DND-41 (cell line): Measurements from ENCODE around the gene LSM14A.

ENCODE experiments used
- ATAC-seq: fragments of 200-7000 bp; cut with Tn5 transposase; 3 replicates; pipeline ENCODE4 v1.9.1; 2021; ENCODE audit warnings: low read depth; ENCODE audit not compliant: insufficient read depth
- DNase-seq: peaks from one replicate; pipeline ENCODE4 v3.0.0-alpha.2; 2020
- H2AFZ ChIP-seq: 2 replicates; pipeline ENCODE4 v1.6.0; 2012; ENCODE audit warnings: low read depth, low read length
- H3K27ac ChIP-seq: 2 replicates; pipeline ENCODE4 v1.5.1; 2012; ENCODE audit warnings: low read length, inconsistent platforms
- H3K27me3 ChIP-seq: fragments of 200-600 bp; sonication (generic); 2 replicates; pipeline ENCODE4 v1.6.0; 2012; ENCODE audit warnings: low read length, mild to moderate bottlenecking, inconsistent platforms; ENCODE audit not compliant: insufficient read depth, poor library complexity
- H3K36me3 ChIP-seq: 2 replicates; pipeline ENCODE4 v1.5.1; 2012; ENCODE audit warnings: low read length, inconsistent platforms; ENCODE audit not compliant: insufficient read depth
- H3K4me1 ChIP-seq: 2 replicates; pipeline ENCODE4 v1.5.1; 2012; ENCODE audit warnings: mild to moderate bottlenecking, low read length; ENCODE audit not compliant: insufficient read depth
- H3K4me2 ChIP-seq: 2 replicates; pipeline ENCODE4 v1.6.0; 2012; ENCODE audit warnings: mild to moderate bottlenecking, moderate library complexity, low read length, inconsistent platforms; ENCODE audit not compliant: insufficient read depth
- H3K4me3 ChIP-seq, 2 experiments: fragments of 200-600 bp in 1 of 2; shearing (Covaris generic) in 1 of 2; 2 replicates each; pipeline ENCODE4 v1.5.1; 2012 to 2016; ENCODE audit warnings: inconsistent platforms in 2 of 2, low read length in 2 of 2, mild to moderate bottlenecking in 2 of 2, low read depth in 1 of 2, moderate library complexity in 1 of 2
- H3K79me2 ChIP-seq: 2 replicates; pipeline ENCODE4 v1.6.0; 2012; ENCODE audit warnings: low read length, inconsistent platforms; ENCODE audit not compliant: insufficient read depth
- H3K9ac ChIP-seq: 2 replicates; pipeline ENCODE4 v1.6.0; 2012; ENCODE audit warnings: low read depth, mild to moderate bottlenecking, inconsistent platforms, low read length, moderate library complexity
- H3K9me3 ChIP-seq: 2 replicates; pipeline ENCODE4 v1.5.1; 2012; ENCODE audit warnings: low read length, moderate library complexity, mild to moderate bottlenecking, inconsistent platforms; ENCODE audit not compliant: insufficient read depth, severe bottlenecking
- H4K20me1 ChIP-seq: 2 replicates; pipeline ENCODE4 v1.6.0; 2012; ENCODE audit warnings: low read length; ENCODE audit not compliant: insufficient read depth
- CTCF ChIP-seq: IDR thresholded peaks from 2 replicates; pipeline ENCODE4 v1.5.1; 2012; ENCODE audit warnings: borderline replicate concordance, low read length, moderate library complexity, mild to moderate bottlenecking; ENCODE audit not compliant: poor library complexity, severe bottlenecking; ENCODE audit errors: extremely low read depth
- EZH2 ChIP-seq: IDR thresholded peaks from 3 replicates; pipeline ENCODE4 v1.6.1; 2012; ENCODE audit warnings: borderline replicate concordance, low read depth, mild to moderate bottlenecking, moderate library complexity, low read length, inconsistent platforms; ENCODE audit not compliant: severe bottlenecking

Gene LSM14A

GRCh38 chr19:34179066-34179465 is 6.8 kb downstream of the LSM14A start:
- Histone ChIP-seq H3K9me3 (no peaks in the 10 kb centered on the region), H3K36me3 (peaks cover 58% of the 10 kb centered on the region), H3K79me2 (peaks cover 100% of the 10 kb centered on the region), H3K4me2 (peak overlapping the region; percentile 26; the same call in 1 of the 2 replicates), H4K20me1 (peaks cover 88% of the 10 kb centered on the region), H2AFZ (no peak overlapping the region), H3K27ac (no peak overlapping the region), H3K4me1 (peaks cover 41% of the 10 kb centered on the region), H3K9ac (no peak overlapping the region), H3K27me3 (no peaks in the 10 kb centered on the region), H3K4me3 (no peak overlapping the region)
- ATAC-seq (no peak), DNase-seq (no peak)
- TF ChIP-seq EZH2 = no peak
- TF ChIP-seq CTCF = no peak

- peaks cover 94% of the 10 kb centered on the region for H4K20me1 ChIP-seq
- H3K27ac ChIP-seq = no peak overlapping the region
- no peak overlapping the region for H3K4me2 ChIP-seq
- DNase-seq (no peak), ATAC-seq (no peak)
- H3K9ac ChIP-seq = no peak overlapping the region
- H3K4me1 ChIP-seq = peaks cover 29% of the 10 kb centered on the region
- peaks cover 100% of the 10 kb centered on the region for H3K79me2 ChIP-seq
- H3K9me3 ChIP-seq = no peaks in the 10 kb centered on the region
- TF ChIP-seq EZH2 (no peak), CTCF (no peak)
- H3K4me3 ChIP-seq = no peak overlapping the region
- peaks cover 50% of the 10 kb centered on the region for H3K36me3 ChIP-seq
- no peaks in the 10 kb centered on the region for H3K27me3 ChIP-seq
- no peak overlapping the region for H2AFZ ChIP-seq
These were observed 8.0 kb downstream of the LSM14A start for GRCh38 chr19:34180273-34180672.

- H3K4me1 ChIP-seq = peaks cover 25% of the 10 kb centered on the region
- H3K4me3 ChIP-seq = no peak overlapping the region
- no peak overlapping the region for H3K4me2 ChIP-seq
- no peaks in the 10 kb centered on the region for H3K27me3 ChIP-seq
- H4K20me1 ChIP-seq = peaks cover 94% of the 10 kb centered on the region
- ATAC-seq (no peak), DNase-seq (no peak)
- no peaks in the 10 kb centered on the region for H3K9me3 ChIP-seq
- no peak for TF ChIP-seq EZH2
- TF ChIP-seq CTCF = no peak
- no peak overlapping the region for H3K9ac ChIP-seq
- no peak overlapping the region for H3K27ac ChIP-seq
- H3K36me3 ChIP-seq = peaks cover 45% of the 10 kb centered on the region
- H3K79me2 ChIP-seq = peaks cover 100% of the 10 kb centered on the region
- H2AFZ ChIP-seq = no peak overlapping the region
These were observed 8.4 kb downstream of the LSM14A start for GRCh38 chr19:34180709-34181108.
